Stimulated activated effector memory CD8-positive, alpha-beta T cell treated with anti-CD3 and anti-CD28 coated beads, Interleukin-12 subunit alpha, Interleukin-12 subunit beta, amount 100 ng/mL, for 72 hours (primary cell): ENCODE measurements around the gene MS4A7.
"Not testable (repeated sequence)": the region's sequence is repeated elsewhere in the genome, so short reads cannot be mapped to it uniquely, and the experiment has no call there.

ENCODE experiments used
- ATAC-seq: fragments of 150-1000 bp; cut with Tn5 transposase; 2 replicates; pipeline ENCODE4 v1.10.0; 2021
- DNase-seq, 2 donors: peaks; one replicate each; pipeline ENCODE4 v3.0.0; 2021 to 2022; ENCODE audit warnings: low spot score in 2 of 2
- H3K27ac Mint-ChIP-seq: one replicate; pipeline ENCODE4 v1.8.0; 2022; ENCODE audit warnings: mild to moderate bottlenecking, mixed read lengths
- H3K36me3 Mint-ChIP-seq: one replicate; pipeline ENCODE4 v1.8.0; 2022; ENCODE audit warnings: mild to moderate bottlenecking, mixed read lengths
- H3K4me1 Mint-ChIP-seq: one replicate; pipeline ENCODE4 v1.8.0; 2022; ENCODE audit warnings: mixed read lengths
- H3K4me3 Mint-ChIP-seq: one replicate; pipeline ENCODE4 v1.8.0; 2022; ENCODE audit warnings: mild to moderate bottlenecking, mixed read lengths
- H3K9me3 Mint-ChIP-seq: one replicate; pipeline ENCODE4 v1.8.0; 2022; ENCODE audit warnings: mixed read lengths

MS4A7 gene

GRCh38 chr11:60363542-60364470 is 14.5 kb upstream of the MS4A7 start:
- no peaks in the 10 kb centered on the region for H3K4me1 Mint-ChIP-seq
- ATAC-seq (peak; percentile 58), DNase-seq (peak; percentile 37 to 74)
- no peak overlapping the region for H3K4me3 Mint-ChIP-seq
- H3K36me3 Mint-ChIP-seq, result no peaks in the 10 kb centered on the region
- no peak overlapping the region for H3K27ac Mint-ChIP-seq
- no peaks in the 10 kb centered on the region for H3K9me3 Mint-ChIP-seq

- H3K4me1 Mint-ChIP-seq, H3K4me3 Mint-ChIP-seq, H3K36me3 Mint-ChIP-seq, H3K9me3 Mint-ChIP-seq, H3K27ac Mint-ChIP-seq, ATAC-seq, DNase-seq: not testable (repeated sequence)
Observed at GRCh38 chr11:60366262-60366904, 11.9 kb upstream of the MS4A7 start.

GRCh38 chr11:60367009-60367408 is 11.3 kb upstream of the MS4A7 start:
- peak; percentile 57 for ATAC-seq
- no peak overlapping the region for H3K27ac Mint-ChIP-seq
- DNase-seq, result no peak
- no peaks in the 10 kb centered on the region for H3K9me3 Mint-ChIP-seq
- no peak overlapping the region for H3K4me3 Mint-ChIP-seq
- H3K4me1 Mint-ChIP-seq, result no peaks in the 10 kb centered on the region
- no peaks in the 10 kb centered on the region for H3K36me3 Mint-ChIP-seq

GRCh38 chr11:60367896-60368295 is 10.4 kb upstream of the MS4A7 start:
- ATAC-seq, result no peak
- H3K27ac Mint-ChIP-seq, result no peak overlapping the region
- no peak for DNase-seq
- no peaks in the 10 kb centered on the region for H3K4me1 Mint-ChIP-seq
- H3K36me3 Mint-ChIP-seq, result no peaks in the 10 kb centered on the region
- H3K4me3 Mint-ChIP-seq, result no peak overlapping the region
- no peaks in the 10 kb centered on the region for H3K9me3 Mint-ChIP-seq

GRCh38 chr11:60370252-60370810 is 8.0 kb upstream of the MS4A7 start:
- Mint-ChIP-seq H3K4me3 (no peak overlapping the region), H3K36me3 (no peaks in the 10 kb centered on the region), H3K9me3 (no peaks in the 10 kb centered on the region), H3K4me1 (no peaks in the 10 kb centered on the region), H3K27ac (no peak overlapping the region)
- no peak for ATAC-seq
- no peak for DNase-seq

- Mint-ChIP-seq H3K9me3 (no peaks in the 10 kb centered on the region), H3K27ac (no peak overlapping the region), H3K4me1 (no peaks in the 10 kb centered on the region), H3K4me3 (no peak overlapping the region), H3K36me3 (no peaks in the 10 kb centered on the region)
- DNase-seq (no peak), ATAC-seq (no peak)
Observed at GRCh38 chr11:60370811-60371298, 7.5 kb upstream of the MS4A7 start.

- H3K36me3 Mint-ChIP-seq, result no peaks in the 10 kb centered on the region
- no peaks in the 10 kb centered on the region for H3K4me1 Mint-ChIP-seq
- ATAC-seq, result no peak
- no peak overlapping the region for H3K27ac Mint-ChIP-seq
- no peaks in the 10 kb centered on the region for H3K9me3 Mint-ChIP-seq
- H3K4me3 Mint-ChIP-seq, result no peak overlapping the region
- no peak for DNase-seq
Observed at GRCh38 chr11:60371386-60371785, 6.9 kb upstream of the MS4A7 start.

GRCh38 chr11:60371854-60372253 is 6.5 kb upstream of the MS4A7 start:
- Mint-ChIP-seq H3K27ac (no peak overlapping the region), H3K4me3 (no peak overlapping the region), H3K4me1 (no peaks in the 10 kb centered on the region), H3K36me3 (no peaks in the 10 kb centered on the region), H3K9me3 (no peaks in the 10 kb centered on the region)
- ATAC-seq (no peak), DNase-seq (no peak)

- ATAC-seq, result no peak
- no peak overlapping the region for H3K27ac Mint-ChIP-seq
Observed at GRCh38 chr11:60372767-60373166, 5.6 kb upstream of the MS4A7 start.

GRCh38 chr11:60375316-60375715 is 3.0 kb upstream of the MS4A7 start:
- no peak for ATAC-seq
- DNase-seq, result no peak
- H3K9me3 Mint-ChIP-seq, result no peaks in the 10 kb centered on the region
- no peak overlapping the region for H3K27ac Mint-ChIP-seq
- no peaks in the 10 kb centered on the region for H3K36me3 Mint-ChIP-seq
- H3K4me1 Mint-ChIP-seq, result peaks cover 5% of the 10 kb centered on the region
- H3K4me3 Mint-ChIP-seq, result no peak overlapping the region

More at GRCh38 chr11:60372767-60373166, 5.6 kb upstream of the MS4A7 start:
- H3K9me3 Mint-ChIP-seq, result no peaks in the 10 kb centered on the region
- no peak overlapping the region for H3K4me3 Mint-ChIP-seq
- DNase-seq, result no peak
- no peaks in the 10 kb centered on the region for H3K4me1 Mint-ChIP-seq
- no peaks in the 10 kb centered on the region for H3K36me3 Mint-ChIP-seq

GRCh38 chr11:60376601-60377000 is 1.7 kb upstream of the MS4A7 start:
- H3K4me1 Mint-ChIP-seq, result peaks cover 5% of the 10 kb centered on the region
- H3K9me3 Mint-ChIP-seq, result no peaks in the 10 kb centered on the region
- DNase-seq (no peak), ATAC-seq (no peak)
- no peak overlapping the region for H3K4me3 Mint-ChIP-seq
- H3K36me3 Mint-ChIP-seq, result no peaks in the 10 kb centered on the region
- no peak overlapping the region for H3K27ac Mint-ChIP-seq

- Mint-ChIP-seq H3K27ac (no peak overlapping the region), H3K36me3 (no peaks in the 10 kb centered on the region), H3K9me3 (no peaks in the 10 kb centered on the region), H3K4me3 (no peak overlapping the region), H3K4me1 (peaks cover 5% of the 10 kb centered on the region)
- no peak for DNase-seq
- no peak for ATAC-seq
Observed at GRCh38 chr11:60377401-60378136, 763 bp upstream of the MS4A7 start.

- ATAC-seq (no peak), DNase-seq (no peak)
- no peaks in the 10 kb centered on the region for H3K9me3 Mint-ChIP-seq
- H3K4me3 Mint-ChIP-seq, result no peak overlapping the region
- H3K36me3 Mint-ChIP-seq, result no peaks in the 10 kb centered on the region
- no peak overlapping the region for H3K27ac Mint-ChIP-seq
- no peaks in the 10 kb centered on the region for H3K4me1 Mint-ChIP-seq
Observed at GRCh38 chr11:60389279-60389910, 11.1 kb downstream of the MS4A7 start.

GRCh38 chr11:60390419-60390818 is 12.1 kb downstream of the MS4A7 start:
- Mint-ChIP-seq H3K9me3 (no peaks in the 10 kb centered on the region), H3K4me1 (no peaks in the 10 kb centered on the region), H3K36me3 (no peaks in the 10 kb centered on the region), H3K4me3 (no peak overlapping the region), H3K27ac (no peak overlapping the region)
- DNase-seq, result no peak
- ATAC-seq, result no peak

GRCh38 chr11:60392361-60392760 is 14.0 kb downstream of the MS4A7 start:
- Mint-ChIP-seq H3K4me1 (no peaks in the 10 kb centered on the region), H3K4me3 (no peak overlapping the region), H3K27ac (no peak overlapping the region), H3K36me3 (no peaks in the 10 kb centered on the region), H3K9me3 (no peaks in the 10 kb centered on the region)
- no peak for DNase-seq
- no peak for ATAC-seq
